GM10248 (cell line): ENCODE results near the gene ZC3H14.

Source experiments
- CTCF ChIA-PET: fragments of 300-600 bp; sonication (Branson Sonifier 250); formaldehyde crosslinking; extraction: SDS; loops from one replicate; lab custom pipeline; 2021; ENCODE audit warnings: antibody characterized with exemption; lab: Yijun Ruan, JAX
- POLR2A ChIA-PET: fragments of 350-650 bp; sonication (Branson Sonifier 250); formaldehyde crosslinking; extraction: SDS; loops from one replicate; lab custom pipeline; 2020; ENCODE audit warnings: antibody characterized with exemption; lab: Yijun Ruan, JAX
- DNase-seq: peaks from one replicate; pipeline ENCODE4 v3.0.0; 2012; ENCODE audit errors: extremely low spot score
- CTCF ChIP-seq: IDR thresholded peaks from 2 replicates; pipeline ENCODE4 v1.5.1; 2012; ENCODE audit warnings: mild to moderate bottlenecking, low read depth; ENCODE audit errors: extremely low read depth, missing control alignments, control extremely low read depth

The ZC3H14 gene

GRCh38 chr14:88611878-88612277, 49.0 kb downstream of the ZC3H14 start:
- POLR2A ChIA-PET: no interaction called here
- no peak for DNase-seq

GRCh38 chr14:88612981-88613380, 50.1 kb downstream of the ZC3H14 start:
- ChIA-PET CTCF (interaction anchor here (0.6 to 1.6 kb wide), 6 partner anchors 12 to 54 kb away, joined by 3 to 4 read pairs (median 3); no protein-coding TSS in a partner anchor), POLR2A (no interaction called here)
- TF ChIP-seq CTCF: no peak
- no peak for DNase-seq

More at GRCh38 chr14:88611878-88612277, 49.0 kb downstream of the ZC3H14 start:
- no peak for TF ChIP-seq CTCF
- CTCF ChIA-PET: interaction anchor here (1.2 kb wide), 1 partner anchor 11 kb away, joined by 3 read pairs; no protein-coding TSS in a partner anchor

GRCh38 chr14:88613552-88614010, 50.7 kb downstream of the ZC3H14 start:
- ChIA-PET POLR2A (no interaction called here), CTCF (interaction anchor here (1.2 to 1.6 kb wide), 4 partner anchors 13 to 54 kb away, joined by 3 to 4 read pairs (median 4); no protein-coding TSS in a partner anchor)
- no peak for DNase-seq
- TF ChIP-seq CTCF: no peak

- DNase-seq: no peak
- ChIA-PET POLR2A (no interaction called here), CTCF (interaction anchor here (1.2 to 1.6 kb wide), 3 partner anchors 13 to 53 kb away, joined by 3 to 4 read pairs (median 3); no protein-coding TSS in a partner anchor)
- no peak for TF ChIP-seq CTCF
Observed at GRCh38 chr14:88614218-88614907, 51.5 kb downstream of the ZC3H14 start.

GRCh38 chr14:88616697-88617096, 53.9 kb downstream of the ZC3H14 start:
- CTCF ChIA-PET: interaction anchor here (1.0 to 1.2 kb wide), 3 partner anchors 12 to 25 kb away, joined by 3 to 4 read pairs (median 3); no protein-coding TSS in a partner anchor
- no peak for DNase-seq
- TF ChIP-seq CTCF: no peak
- POLR2A ChIA-PET: no interaction called here

GRCh38 chr14:88617479-88617878, 54.6 kb downstream of the ZC3H14 start:
- ChIA-PET CTCF (no interaction called here), POLR2A (no interaction called here)
- TF ChIP-seq CTCF: no peak
- no peak for DNase-seq
